HG03439 (cell line): ENCODE measurements around the gene SPTBN5.

Experiments used
- ATAC-seq: cut with Tn5 transposase; IDR thresholded peaks from one replicate; pipeline ENCODE4 v1.9.1; 2021; ENCODE audit warnings: mild to moderate bottlenecking, moderate library complexity; ENCODE audit not compliant: unreplicated experiment

Gene SPTBN5

DNA sequence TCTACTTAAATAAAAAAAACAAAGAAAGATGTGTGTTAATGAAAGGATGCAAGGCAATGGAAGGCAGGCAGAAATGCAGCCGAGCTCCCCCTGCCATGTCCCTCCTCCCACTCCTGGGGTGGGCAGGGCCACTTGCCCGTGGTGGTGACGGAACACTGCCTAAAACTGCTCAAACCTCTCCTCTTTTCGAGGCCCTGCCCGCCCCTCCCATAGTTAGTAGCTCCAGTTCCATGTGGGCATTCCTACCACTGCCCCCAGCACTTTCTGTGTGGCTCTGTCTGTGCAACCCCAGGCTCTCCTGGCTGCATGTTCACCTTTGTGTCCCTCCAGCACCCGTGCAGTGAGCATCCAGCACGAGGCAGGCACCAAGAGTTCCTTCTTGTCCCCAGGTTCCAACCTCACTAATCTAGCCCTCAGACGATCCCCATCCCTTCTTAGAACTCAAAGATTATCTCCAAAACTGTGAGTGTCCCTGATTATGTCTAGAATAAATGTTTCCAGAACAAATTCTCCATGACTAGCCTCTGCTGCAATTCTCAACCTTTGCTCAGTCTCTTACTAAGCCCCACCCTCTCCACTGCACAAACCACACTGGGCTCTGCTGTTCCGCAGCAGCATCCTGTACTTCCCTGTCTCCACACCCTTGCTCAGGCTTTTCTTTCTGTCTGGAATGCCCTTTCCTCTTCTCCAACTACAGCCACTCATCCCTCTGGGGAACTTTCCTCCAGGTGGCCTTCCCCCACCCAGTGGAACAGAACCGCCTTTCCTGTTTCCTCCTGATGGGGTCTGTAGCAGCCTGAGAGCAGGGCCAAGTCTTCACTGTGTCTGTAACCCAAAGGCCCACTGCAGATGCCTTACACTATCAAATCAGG, 32.6 kb upstream of the SPTBN5 start:
- no peak for ATAC-seq

DNA sequence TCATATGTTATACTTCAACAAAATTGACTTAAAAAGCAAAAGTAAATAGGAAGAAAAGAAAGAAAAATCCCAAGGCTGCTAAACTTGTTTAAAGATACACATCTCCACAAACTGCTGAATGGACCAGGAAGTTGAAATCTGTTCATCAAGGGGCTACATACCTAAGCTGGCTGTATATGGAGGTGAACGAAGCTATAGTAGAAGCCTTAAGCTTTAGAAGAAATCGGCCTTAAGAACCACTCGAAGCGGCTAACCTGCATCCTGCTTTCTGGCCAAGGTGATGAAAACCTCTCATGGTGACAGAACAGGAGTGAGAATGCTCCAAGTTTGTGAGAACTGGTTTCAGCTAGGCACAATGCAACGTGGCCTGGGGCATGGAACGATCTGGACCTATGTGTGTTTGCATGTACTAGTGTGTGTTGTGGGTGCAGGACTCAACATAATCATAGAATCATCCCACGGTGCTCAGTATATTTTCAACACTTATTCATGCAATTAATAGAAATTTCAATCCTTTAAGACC, 31.3 kb upstream of the SPTBN5 start:
- no peak for ATAC-seq

DNA sequence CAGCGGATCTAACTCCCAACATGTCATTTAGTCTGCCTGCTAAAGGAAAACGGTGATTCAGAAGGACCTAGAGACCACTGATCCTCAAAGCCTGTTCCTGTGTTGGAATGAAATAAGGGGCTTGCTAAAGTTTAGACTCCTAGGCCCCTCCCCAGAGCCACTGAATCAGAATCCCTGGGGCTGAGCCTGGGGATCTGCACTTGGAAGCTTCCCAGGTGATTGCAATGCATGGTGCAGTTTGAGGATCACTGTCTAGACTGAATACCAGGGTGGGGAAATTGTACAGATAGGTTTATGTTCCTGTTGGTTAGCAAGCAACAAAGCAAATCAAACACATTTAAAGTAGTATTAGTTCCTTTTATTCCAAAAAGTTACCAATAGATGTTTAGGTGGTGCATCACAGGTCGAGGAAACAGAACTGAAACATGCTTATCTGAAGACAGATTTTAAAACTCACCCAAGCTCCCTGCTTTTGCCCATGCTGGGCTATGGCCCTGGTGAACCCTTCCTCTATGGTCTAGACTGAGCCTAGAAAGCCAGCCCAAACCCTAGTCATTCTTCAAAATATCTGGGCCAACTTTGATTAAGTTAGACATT, 29.6 kb upstream of the SPTBN5 start:
- no peak for ATAC-seq

DNA sequence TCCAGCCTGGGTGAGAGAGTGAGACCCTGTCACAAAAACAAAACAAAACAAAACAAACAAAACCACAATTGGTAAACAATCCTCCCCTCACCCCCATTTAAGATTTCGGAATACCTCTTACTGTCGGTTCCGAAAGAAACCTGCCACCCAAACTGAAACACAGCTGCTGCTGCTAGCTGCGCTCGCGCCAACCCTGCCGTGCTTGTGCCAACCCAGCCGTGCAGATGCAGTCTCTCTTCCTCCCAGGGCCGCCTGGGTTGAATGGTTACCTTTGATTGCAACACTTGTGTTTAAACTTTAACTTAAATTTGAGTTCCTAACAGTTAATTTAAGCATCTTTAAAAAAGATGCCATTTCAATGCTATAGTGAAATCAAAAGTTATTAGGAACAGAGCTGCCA, 28.5 kb upstream of the SPTBN5 start:
- no peak for ATAC-seq

DNA sequence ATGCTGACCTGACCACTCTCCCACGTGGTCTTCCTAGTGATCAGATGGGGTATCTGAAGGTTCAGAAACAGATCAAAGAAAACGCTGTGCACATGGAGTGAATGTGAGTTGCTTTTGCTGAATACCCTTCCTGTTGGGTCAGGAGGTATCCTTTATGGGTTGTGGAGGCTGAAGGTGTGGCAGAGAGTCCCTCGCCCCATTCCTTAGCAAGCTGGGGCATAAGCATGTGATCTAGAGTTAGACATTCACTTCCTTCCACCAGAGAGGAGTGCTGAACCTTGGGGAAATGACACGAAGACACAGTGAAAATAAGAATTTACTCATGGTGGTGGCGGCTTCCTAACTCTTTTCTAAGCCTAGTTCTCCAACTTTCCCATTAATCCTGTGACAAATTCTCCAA, 27.8 kb upstream of the SPTBN5 start:
- ATAC-seq: no peak

DNA sequence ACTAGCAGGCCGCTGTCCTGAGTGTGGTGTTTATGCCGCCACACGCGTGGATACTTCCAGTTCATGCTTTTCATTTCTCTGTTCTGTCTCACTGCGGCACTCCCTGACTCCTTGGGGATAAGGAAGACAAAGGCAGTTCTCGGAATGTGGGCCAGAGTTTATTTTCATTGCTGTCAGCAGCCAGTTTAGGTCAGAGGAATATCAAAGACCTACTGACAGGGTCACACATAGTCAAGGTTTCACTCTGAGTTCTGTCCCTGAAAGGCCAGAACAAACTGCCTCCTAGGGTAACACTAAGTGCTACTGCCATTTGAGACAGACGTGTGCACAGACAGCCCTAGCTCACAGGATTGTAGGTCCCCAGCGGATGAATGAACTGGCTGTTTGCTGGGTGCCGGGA, 27.3 kb upstream of the SPTBN5 start:
- no peak for ATAC-seq

DNA sequence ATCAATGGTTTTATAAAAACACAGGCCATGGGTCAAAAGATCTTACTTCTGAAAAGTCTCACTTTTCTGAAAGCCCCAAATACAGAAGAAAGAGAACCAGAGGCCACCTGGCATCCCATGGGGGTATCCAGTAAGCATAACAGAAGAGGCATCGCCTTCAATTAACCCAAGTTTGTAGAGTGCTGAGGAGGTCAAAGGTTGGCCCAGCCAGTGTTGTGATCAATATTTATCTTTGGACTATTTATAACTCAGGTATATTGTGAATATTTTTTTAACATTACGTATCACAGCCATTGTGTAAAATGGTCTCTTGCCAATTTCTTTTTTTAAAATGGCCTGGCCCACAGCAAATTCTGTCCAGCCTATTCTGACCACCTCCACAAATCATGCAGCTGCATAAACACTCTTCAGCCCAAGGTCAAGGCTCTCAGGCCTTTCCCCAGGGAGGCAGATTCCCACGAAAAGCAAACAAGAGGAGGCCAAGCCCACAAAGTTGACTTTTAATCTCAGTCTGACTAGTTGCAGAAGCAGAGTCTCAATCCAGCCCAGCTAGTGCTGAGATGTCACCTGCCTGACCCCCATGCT, 26.2 kb upstream of the SPTBN5 start:
- no peak for ATAC-seq

DNA sequence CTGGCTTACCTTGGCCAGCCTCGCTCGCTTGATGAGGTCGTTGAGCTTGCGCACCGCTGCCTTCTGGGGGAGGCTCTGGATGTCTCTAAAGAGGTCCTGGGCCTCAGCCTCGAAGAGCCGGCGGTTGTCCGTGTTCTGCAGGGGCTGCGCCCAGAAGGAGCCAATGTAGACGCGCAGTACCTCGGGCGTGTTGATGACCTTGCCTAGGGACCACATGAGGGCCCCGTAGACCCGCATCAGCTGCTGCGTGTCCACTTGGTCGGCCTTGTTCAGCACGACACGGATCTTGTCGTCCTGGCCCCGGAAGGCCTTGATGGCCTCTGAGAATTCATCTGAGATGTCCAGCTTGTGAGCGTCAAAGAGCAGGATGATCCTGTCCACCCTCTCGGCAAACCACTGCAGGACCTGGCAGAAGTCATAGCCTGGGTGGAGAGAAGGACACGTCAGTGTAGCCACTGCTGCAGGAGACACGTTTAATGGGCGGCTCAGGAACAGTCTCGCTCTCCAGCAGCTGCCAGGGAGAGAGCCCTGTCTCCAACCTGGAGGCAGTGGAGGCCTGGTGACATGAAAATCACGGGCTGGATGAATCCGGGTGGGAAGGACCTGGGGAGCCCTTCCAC, 25.5 kb upstream of the SPTBN5 start:
- no peak for ATAC-seq

DNA sequence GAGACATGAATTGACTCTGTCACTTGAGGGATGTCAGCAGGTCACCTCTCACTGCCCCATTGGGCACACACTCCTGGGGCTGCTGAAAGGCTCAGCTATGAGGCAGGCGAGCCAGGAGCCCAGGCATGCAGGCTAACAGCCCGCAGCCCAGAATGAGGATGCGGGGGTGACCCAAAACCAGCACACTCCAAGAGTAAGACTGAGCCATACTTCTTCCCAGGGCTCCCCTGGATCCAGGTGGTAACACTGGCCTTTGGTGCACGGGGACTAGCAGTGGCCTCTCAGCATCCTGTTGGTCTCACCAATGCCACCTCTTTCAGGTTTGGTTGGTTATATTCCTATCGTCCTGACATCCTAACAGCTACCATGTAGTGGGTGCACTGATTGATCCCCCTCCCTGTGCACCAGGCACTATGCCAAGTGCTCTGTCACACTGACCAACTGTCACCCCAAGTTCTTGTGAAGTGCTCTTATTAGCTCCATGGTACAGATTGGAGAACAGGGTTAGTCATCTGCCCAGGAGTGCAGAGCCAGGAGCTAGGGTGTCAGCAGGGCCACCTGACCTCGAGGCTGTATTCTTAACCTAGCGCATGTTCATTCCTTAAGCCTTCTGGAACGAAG, 24.8 kb upstream of the SPTBN5 start:
- no peak for ATAC-seq

DNA sequence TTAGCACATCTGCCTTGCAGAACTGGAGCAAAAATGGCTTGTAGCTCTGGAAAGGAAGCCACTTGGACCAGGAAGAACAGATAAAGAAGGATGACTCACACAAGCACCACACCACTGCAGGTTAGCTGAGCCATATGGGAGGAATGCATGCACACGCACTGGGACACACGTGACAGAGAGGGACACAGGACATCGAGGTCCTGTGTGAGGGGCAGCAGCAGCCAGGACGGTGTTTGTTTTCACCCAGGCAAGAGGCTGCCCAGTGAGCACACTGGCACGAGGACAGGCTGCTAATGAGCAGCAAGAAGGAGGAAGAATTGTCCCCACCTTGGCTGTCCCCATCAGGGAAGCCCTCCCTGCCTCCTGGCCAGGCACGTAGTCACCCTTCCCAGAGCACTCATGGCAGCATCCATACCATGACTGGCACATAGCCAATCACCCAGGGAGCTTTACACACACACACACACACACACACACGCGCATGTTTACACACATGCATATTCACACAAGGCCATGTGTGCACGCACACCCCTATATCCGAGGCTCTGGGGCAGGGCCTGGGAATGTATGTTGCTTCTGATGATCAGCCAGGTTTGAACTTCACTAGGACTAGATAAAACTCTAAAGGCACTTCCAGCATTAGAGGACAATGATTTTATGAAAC, 24.0 kb upstream of the SPTBN5 start:
- ATAC-seq: no peak

DNA sequence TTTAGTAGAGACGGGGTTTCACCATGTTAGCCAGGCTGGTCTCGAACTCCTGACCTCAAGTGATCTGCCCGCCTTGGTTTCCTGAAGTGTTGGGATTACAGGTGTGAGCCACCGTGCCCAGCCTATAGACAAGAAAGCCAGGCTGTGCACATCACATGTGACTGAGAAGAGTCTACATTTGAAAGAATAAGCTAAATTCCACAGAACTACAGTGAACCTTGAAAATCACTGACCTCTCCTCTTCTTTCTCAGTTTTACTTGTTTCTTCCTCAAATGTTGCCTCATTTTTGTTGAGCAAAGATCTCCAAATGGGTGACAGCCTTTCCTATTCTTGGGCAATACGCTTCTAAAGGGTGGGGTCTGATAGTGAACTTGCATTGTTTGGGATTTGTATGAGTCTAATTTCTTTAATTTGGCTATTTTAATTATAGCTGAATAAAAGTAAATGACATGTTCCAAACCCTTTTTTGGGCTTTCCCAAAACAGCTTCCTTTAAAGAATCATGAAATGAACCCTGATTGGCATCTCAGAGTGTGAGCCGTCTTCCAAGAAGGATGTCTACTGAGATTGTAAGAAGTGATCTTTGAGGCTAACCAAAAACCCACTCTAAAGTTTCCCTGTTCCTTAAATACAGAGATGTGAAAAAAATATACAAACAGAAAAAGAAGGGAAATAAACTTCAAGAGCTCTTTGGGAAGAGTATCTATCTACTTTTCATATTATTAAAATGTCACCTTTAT, 21.6 kb upstream of the SPTBN5 start:
- ATAC-seq: no peak

DNA sequence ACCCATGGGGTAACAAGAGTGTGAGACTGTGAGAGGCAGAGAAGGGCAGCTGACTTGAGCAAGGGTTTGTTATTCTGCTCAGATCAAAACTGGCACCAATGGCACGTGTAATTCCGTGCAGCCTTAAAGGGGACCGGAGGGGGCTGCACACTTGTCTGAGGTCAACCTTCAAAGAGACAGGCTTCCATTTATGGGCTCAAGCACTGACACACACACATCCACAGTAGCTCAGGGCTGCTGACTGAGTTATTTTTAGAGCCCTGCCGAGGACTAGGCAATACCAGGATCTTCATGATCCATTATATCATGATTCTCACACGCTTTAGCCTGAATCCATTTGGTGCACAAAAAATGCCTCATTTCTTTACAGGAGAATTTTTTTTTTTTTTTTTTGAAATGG, 20.6 kb upstream of the SPTBN5 start:
- no peak for ATAC-seq

DNA sequence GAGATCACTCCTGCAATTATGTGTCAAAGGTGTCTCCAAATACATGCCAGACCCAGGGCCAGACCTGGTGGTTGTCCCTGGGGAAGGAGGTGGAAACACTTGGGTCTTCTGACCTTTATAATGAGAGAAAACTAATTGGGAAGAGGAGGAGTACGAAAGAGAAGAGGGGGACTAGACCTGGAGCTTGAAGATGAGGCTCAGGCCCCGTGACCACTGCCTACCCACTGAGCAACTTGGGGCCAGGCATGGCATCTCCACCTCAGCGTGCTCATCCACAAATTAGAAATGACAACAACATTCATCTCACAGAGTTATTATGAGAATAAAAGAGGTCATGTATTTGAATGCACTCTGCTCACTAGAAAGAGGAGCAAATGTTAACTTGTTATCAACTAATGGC, 19.4 kb upstream of the SPTBN5 start:
- no peak for ATAC-seq

DNA sequence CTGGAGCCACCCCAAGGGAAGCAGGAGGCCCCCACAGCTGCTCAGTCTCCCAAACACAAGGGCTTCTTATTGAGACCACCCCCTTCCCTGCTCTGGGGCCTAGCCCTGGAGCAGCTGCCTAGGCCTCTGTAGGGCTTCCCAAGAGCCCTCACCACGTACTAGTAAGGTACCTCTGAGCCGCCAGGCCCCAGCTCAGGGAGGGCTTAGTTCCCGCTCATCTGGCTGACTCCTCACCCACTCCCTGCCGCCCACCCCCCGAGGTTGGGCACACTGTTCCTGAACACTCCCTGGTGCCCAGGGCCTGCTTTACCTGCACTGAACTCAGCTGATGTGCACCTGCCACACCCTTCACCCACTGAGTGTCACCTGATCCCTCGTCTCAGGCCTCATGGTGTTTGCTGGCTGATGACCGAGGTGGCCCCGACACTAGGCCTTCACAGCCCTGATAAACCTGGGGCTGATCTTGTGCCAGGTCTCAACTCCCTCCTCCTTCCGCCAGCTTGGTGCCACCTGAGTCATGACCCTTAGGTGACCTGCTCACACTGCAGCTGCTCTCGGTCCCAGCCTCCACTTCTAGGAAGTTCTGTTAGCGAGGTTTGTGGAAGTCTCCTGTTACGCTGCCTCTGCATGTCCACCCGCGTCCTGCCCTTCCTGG, 18.0 kb upstream of the SPTBN5 start:
- ATAC-seq: no peak

DNA sequence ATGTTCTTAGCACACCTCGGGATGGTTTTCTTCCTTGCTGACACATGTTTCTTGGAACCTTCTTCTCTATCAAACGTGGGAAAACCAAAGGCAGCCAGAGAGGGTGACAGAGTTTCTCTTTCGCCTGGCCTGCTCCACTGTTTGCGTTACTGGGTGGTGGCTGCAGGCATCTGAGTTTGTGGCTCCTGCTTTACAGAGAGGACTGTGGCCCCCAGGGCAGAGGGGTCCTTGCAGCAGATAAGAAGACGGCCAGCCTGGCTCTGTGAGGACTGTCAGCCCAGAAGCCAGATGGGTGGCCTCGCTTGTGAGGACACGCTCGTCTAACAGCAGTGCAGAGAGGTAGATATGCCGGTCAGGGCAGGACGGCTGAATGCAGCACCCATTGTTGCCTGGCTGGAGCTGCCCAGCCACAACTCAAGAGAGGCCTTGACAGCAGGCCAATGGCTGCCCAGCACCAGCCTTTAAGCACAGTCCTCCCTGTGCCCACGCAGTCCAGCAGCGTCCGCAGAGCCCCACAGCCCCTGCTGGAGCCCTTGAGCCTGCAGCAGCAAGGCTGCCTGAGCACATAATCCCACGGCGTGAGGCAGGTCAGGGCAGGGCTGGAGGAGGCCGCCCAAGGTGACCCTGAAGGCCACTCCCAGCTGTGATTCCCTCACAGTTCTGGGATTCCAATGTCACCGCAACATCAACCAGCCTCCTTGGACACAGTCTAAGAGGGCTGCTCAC, 15.0 kb upstream of the SPTBN5 start:
- no peak for ATAC-seq

DNA sequence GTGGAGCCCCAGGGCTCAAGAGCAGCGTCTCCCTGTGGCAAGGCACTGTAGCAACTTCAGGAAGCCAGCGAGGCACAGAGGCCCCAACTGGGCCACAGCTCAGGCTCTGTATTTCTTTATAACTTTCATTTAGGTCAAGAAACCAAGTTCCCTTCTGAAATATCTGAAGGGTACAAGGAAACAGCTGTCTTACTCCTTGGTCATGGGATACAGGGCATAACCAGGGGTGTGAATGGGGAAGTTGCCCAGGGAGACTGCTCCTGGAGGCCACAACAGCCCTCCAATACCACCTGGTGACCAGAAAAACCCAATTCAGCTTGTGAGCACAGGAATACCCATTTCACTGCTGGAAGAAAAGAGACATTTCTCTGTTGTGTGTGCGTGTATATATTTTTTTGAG, 13.3 kb upstream of the SPTBN5 start:
- no peak for ATAC-seq

DNA sequence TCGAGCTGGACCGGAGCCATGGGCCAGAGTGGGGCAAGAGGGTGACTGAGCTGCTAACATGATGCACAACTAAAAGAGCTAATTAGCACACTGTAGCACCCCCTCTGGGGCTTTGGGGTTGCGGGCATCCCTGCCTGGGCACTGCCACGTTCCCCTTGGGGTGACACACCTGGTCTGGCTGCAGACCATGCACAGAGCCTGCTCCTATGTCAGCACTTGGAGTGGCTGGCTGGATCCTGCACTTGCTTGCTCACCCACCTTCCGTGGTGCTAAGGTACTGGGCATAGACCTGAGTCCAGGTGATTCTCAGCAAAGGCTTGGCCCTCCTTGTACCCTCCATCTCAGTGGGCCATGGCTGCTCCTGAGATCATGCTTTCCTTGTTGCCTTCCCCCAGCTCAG, 12.8 kb upstream of the SPTBN5 start:
- ATAC-seq: no peak

DNA sequence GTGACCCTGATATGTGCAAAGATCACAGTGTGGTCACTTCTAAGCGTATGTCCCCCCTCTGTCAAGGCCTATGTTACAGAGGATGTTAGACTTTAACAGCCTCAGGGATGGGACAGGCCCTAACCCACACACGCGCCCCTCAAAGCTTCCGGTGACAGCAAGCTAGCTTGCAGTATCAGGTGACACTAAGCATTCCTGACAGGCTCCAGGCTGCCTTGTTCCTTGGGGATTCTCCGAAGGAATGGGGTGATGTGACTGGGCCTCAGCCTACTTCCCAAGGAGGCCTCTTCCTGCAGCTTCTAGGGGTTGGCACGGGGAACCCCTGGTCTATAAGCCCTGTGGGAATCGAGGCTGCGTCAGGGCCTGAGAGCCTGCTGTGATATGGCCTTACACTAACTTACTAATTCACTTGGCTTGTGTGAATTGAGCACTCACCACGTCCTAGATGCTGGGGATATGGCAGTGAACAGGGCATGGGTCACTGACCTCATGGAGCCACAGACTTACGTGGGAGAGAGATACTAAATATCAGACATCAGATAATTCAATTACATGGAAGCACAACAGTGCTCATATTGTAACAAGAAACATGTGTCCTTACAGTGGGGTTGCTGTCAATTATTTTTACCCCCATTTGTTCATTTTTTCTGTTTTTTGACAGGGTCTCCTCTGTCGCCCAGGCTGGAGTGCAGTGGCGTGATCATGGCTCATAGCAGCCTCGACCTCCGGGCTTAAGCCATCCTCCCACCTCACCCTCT, 11.4 kb upstream of the SPTBN5 start:
- ATAC-seq: peak; percentile 23
